GM21723 (cell line): ENCODE data around the gene PPP4R3A.
A peak's percentile ranks its signal among the peaks of the same experiment; 100 is the strongest.
"Not testable (repeated sequence)": the region's sequence is repeated elsewhere in the genome, so short reads cannot be mapped to it uniquely, and the experiment has no call there.

Experiments used
- ATAC-seq: cut with Tn5 transposase; IDR thresholded peaks from one replicate; pipeline ENCODE4 v1.9.1; 2021; ENCODE audit warnings: mild to moderate bottlenecking, moderate library complexity; ENCODE audit not compliant: unreplicated experiment

PPP4R3A gene

GRCh38 chr14:91410771-91411536, 99.2 kb downstream of the PPP4R3A start:
- ATAC-seq, result peak; percentile 42

GRCh38 chr14:91409928-91410718, 100.0 kb downstream of the PPP4R3A start:
- ATAC-seq, result no peak

GRCh38 chr14:91409240-91409639, 100.9 kb downstream of the PPP4R3A start:
- ATAC-seq, result not testable (repeated sequence)
